Measurements from ENCODE around the gene CADPS2. TPM values are rescaled to one million over a fixed set of nuclear protein-coding genes. Genes with fewer than 3 reads are reported as not detected.

Gene CADPS2
- total RNA-seq, 1 experiment from 2014 or later: 12.2 TPM

- ChIA-PET CTCF (interaction anchor here (0.6 kb wide), 1 partner anchor 47 kb away, joined by 4 read pairs; no protein-coding TSS in a partner anchor), POLR2A (no interaction called here)
- DNase-seq (ENCODE audit: low spot score) (no peak), ATAC-seq (no peak)
- Mint-ChIP-seq H3K9me3 (no peaks in the 10 kb centered on the region), H3K4me3 (no peak overlapping the region), H3K36me3 (no peaks in the 10 kb centered on the region), H3K27me3 (ENCODE audit: low read depth) (peaks cover 9% of the 10 kb centered on the region), H3K27ac (no peak overlapping the region), H3K4me1 (peaks cover 39% of the 10 kb centered on the region)
- TF ChIP-seq, protein P1, sequence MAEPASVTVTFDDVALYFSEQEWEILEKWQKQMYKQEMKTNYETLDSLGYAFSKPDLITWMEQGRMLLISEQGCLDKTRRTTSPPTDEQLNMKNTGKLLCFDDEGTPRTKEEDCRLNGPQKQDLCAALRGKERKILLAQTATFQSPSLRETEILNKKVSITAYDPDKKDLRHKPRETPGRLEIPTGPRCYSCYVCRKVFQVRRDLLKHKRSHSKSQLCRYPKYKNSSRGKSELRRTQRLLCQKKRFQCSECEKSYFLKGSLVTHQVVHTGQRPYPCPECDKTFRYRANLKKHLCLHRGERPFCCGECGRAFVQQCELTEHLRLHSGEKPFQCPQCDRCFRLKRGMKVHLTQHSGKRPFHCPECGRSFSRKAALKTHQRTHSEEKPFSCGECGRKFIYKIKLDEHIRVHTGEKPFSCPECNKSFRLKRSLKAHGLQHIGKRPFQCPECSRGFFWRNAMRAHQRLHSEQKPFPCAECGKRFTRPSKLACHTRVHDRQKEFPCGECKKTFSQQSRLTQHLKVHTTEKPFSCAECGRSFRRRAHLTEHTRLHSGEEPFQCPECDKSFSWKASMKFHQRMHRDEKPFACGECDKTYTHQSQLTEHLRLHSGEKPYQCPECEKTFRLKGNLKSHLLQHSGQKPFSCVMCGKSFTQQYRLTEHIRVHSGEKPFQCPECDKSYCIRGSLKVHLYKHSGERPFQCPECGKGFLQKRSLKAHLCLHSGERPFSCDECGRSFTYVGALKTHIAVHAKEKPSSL (CRISPR knock-in tag; conservative IDR thresholded peaks at IDR 0.05): no peak
- TF ChIP-seq E2F5 (CRISPR knock-in tag; IDR thresholded peaks at IDR 0.05) (no peak), E2F4 (CRISPR knock-in tag; IDR thresholded peaks at IDR 0.05; ENCODE audit: borderline replicate concordance, low read depth) (no peak), GTF2I (CRISPR knock-in tag; conservative IDR thresholded peaks at IDR 0.05) (no peak), SMAD4 (CRISPR knock-in tag; IDR thresholded peaks at IDR 0.05) (no peak), ZNF416 (CRISPR knock-in tag; IDR thresholded peaks at IDR 0.05) (no peak), ZNF219 (CRISPR knock-in tag; IDR thresholded peaks at IDR 0.05; ENCODE audit: borderline replicate concordance) (no peak), PRRX2 (CRISPR knock-in tag; IDR thresholded peaks at IDR 0.05) (no peak), SP1 (CRISPR knock-in tag; conservative IDR thresholded peaks at IDR 0.05) (no peak), NR2C2 (CRISPR knock-in tag; IDR thresholded peaks at IDR 0.05) (no peak), PRDM15 (CRISPR knock-in tag; IDR thresholded peaks at IDR 0.05) (no peak), ESRRA (CRISPR knock-in tag; IDR thresholded peaks at IDR 0.05; ENCODE audit: borderline replicate concordance) (no peak), NFATC4 (CRISPR knock-in tag; IDR thresholded peaks at IDR 0.05) (no peak), GABPB1 (CRISPR knock-in tag; IDR thresholded peaks at IDR 0.05) (no peak), CREB1 (CRISPR knock-in tag; IDR thresholded peaks at IDR 0.05) (no peak)
- TF ChIP-seq, protein P2, sequence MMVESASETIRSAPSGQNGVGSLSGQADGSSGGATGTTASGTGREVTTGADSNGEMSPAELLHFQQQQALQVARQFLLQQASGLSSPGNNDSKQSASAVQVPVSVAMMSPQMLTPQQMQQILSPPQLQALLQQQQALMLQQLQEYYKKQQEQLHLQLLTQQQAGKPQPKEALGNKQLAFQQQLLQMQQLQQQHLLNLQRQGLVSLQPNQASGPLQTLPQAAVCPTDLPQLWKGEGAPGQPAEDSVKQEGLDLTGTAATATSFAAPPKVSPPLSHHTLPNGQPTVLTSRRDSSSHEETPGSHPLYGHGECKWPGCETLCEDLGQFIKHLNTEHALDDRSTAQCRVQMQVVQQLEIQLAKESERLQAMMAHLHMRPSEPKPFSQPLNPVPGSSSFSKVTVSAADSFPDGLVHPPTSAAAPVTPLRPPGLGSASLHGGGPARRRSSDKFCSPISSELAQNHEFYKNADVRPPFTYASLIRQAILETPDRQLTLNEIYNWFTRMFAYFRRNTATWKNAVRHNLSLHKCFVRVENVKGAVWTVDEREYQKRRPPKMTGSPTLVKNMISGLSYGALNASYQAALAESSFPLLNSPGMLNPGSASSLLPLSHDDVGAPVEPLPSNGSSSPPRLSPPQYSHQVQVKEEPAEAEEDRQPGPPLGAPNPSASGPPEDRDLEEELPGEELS (CRISPR knock-in tag; IDR thresholded peaks at IDR 0.05): no peak
- TF ChIP-seq, protein P3, sequence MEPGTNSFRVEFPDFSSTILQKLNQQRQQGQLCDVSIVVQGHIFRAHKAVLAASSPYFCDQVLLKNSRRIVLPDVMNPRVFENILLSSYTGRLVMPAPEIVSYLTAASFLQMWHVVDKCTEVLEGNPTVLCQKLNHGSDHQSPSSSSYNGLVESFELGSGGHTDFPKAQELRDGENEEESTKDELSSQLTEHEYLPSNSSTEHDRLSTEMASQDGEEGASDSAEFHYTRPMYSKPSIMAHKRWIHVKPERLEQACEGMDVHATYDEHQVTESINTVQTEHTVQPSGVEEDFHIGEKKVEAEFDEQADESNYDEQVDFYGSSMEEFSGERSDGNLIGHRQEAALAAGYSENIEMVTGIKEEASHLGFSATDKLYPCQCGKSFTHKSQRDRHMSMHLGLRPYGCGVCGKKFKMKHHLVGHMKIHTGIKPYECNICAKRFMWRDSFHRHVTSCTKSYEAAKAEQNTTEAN (CRISPR knock-in tag; IDR thresholded peaks at IDR 0.05): no peak
- TF ChIP-seq, protein P4, sequence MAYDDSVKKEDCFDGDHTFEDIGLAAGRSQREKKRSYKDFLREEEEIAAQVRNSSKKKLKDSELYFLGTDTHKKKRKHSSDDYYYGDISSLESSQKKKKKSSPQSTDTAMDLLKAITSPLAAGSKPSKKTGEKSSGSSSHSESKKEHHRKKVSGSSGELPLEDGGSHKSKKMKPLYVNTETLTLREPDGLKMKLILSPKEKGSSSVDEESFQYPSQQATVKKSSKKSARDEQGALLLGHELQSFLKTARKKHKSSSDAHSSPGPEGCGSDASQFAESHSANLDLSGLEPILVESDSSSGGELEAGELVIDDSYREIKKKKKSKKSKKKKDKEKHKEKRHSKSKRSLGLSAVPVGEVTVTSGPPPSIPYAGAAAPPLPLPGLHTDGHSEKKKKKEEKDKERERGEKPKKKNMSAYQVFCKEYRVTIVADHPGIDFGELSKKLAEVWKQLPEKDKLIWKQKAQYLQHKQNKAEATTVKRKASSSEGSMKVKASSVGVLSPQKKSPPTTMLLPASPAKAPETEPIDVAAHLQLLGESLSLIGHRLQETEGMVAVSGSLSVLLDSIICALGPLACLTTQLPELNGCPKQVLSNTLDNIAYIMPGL (CRISPR knock-in tag; IDR thresholded peaks at IDR 0.05): no peak
- TF ChIP-seq, protein P5, sequence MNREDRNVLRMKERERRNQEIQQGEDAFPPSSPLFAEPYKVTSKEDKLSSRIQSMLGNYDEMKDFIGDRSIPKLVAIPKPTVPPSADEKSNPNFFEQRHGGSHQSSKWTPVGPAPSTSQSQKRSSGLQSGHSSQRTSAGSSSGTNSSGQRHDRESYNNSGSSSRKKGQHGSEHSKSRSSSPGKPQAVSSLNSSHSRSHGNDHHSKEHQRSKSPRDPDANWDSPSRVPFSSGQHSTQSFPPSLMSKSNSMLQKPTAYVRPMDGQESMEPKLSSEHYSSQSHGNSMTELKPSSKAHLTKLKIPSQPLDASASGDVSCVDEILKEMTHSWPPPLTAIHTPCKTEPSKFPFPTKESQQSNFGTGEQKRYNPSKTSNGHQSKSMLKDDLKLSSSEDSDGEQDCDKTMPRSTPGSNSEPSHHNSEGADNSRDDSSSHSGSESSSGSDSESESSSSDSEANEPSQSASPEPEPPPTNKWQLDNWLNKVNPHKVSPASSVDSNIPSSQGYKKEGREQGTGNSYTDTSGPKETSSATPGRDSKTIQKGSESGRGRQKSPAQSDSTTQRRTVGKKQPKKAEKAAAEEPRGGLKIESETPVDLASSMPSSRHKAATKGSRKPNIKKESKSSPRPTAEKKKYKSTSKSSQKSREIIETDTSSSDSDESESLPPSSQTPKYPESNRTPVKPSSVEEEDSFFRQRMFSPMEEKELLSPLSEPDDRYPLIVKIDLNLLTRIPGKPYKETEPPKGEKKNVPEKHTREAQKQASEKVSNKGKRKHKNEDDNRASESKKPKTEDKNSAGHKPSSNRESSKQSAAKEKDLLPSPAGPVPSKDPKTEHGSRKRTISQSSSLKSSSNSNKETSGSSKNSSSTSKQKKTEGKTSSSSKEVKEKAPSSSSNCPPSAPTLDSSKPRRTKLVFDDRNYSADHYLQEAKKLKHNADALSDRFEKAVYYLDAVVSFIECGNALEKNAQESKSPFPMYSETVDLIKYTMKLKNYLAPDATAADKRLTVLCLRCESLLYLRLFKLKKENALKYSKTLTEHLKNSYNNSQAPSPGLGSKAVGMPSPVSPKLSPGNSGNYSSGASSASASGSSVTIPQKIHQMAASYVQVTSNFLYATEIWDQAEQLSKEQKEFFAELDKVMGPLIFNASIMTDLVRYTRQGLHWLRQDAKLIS (CRISPR knock-in tag; IDR thresholded peaks at IDR 0.05; ENCODE audit: borderline replicate concordance): no peak
Observed at GRCh38 chr7:122343601-122344302, 542.5 kb downstream of the CADPS2 start.

All from WTC11 (cell line).